GM21786 (cell line): Measurements from ENCODE around the gene SUV39H1.
"Not testable (repeated sequence)": the region's sequence is repeated elsewhere in the genome, so short reads cannot be mapped to it uniquely, and the experiment has no call there.

ENCODE experiments used
- ATAC-seq: cut with Tn5 transposase; IDR thresholded peaks from one replicate; pipeline ENCODE4 v1.9.1; 2021; ENCODE audit not compliant: unreplicated experiment

The SUV39H1 gene, protein sequence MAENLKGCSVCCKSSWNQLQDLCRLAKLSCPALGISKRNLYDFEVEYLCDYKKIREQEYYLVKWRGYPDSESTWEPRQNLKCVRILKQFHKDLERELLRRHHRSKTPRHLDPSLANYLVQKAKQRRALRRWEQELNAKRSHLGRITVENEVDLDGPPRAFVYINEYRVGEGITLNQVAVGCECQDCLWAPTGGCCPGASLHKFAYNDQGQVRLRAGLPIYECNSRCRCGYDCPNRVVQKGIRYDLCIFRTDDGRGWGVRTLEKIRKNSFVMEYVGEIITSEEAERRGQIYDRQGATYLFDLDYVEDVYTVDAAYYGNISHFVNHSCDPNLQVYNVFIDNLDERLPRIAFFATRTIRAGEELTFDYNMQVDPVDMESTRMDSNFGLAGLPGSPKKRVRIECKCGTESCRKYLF

DNA sequence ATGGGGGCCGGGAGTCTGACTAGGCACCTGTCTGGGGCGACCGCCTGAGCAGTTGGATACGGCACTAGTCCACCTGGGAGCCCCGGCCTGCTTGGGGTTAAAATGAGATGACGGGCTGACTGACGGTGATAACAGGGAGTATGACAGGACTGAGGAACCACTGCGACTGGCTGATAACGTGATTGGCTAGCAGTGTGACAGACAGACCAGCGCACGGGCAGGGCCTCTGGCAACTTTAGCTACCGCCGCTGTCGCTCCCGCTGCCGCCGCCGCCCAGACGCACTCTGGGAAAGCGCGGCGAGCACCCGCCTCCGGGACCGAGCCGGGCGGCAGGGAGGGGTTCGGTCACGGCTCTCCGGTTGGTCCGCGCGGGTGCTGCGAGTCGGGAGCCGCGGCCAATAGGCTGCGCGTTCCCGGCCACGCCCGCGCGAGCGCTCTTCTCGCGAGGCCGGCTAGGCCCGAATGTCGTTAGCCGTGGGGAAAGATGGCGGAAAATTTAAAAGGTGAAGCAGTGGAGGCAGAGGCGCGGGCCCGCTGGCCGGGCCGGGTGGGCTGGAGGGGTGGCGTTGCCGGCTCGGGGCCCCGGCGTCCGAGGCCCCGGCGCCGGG is at the start of gene SUV39H1:
SUV39H1 (plus strand) TSS at position 434 of the 608 bp plus-strand sequence; CDS start at position 485, 51 bp downstream.
- peak; percentile 87 for ATAC-seq

- ATAC-seq: no peak
These were observed 48.2 kb upstream of the SUV39H1 start for GRCh38 chrX:48648336-48648751.

- no peak for ATAC-seq
These were observed 47.4 kb upstream of the SUV39H1 start for GRCh38 chrX:48649102-48649501.

DNA sequence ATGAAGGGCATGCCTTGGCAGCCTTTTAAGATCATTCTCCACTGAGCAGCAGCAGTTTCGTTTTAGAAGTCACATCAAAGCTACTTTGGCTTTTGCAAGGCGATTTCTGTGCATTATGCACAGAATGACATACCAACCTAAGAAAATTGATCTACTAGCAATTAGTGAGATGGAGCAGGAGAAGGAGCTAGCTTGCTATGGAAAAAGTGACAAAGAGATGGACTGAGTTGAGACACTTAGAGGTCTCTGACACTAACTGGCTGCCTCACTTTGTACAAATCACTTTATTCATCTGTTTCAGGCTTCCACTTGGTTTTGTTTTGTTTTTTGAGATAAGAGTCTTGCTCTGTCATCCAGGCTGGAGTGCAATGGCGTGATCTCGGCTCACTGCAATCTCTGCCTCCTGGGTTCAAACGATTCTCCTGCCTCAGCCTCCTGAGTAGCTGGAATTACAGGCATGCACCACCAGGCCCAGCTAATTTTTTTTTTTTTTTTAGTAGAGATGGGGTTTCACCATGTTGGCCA is 44.4 kb upstream of the SUV39H1 start:
- not testable (repeated sequence) for ATAC-seq

- not testable (repeated sequence) for ATAC-seq
These were observed 41.8 kb upstream of the SUV39H1 start for GRCh38 chrX:48654746-48655145.

GRCh38 chrX:48659686-48660085 is 36.8 kb upstream of the SUV39H1 start:
- ATAC-seq: not testable (repeated sequence)

DNA sequence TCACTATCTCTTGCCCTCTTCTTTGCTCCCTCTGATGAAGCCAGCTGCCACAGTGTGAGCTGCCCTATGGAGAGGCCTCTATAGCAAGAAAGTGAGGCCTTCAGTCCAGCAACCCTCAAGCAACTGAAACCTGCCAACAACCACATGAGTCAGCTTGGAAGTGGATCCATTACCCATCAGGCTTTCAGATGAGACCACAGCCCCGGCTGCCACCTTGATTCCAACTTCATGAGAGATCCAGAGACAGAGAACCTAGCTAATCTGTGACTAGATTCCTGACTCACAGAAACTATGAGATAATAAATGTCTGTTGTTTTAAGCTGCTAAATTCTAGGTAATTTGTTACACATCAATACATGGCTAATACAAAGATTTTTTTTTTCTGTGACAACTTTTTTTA is 33.3 kb upstream of the SUV39H1 start:
- ATAC-seq: no peak

DNA sequence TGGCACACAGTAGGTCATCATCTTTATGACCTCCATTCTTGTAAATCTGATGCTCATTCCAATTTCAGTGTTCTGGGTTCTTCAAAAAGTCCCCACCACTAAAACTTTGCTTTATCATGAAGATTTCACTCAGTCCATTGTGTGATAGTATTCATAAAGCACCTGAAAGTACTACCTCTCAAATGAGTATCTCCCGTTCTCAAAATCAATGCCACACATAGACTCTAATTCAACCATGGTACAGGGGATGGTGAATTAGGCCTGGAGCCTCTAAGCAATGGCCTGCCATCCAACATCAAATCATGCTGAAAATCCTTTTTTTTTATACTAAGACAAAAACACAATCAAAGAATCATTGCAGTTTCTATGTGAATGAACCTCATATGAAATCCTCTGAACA is 32.4 kb upstream of the SUV39H1 start:
- no peak for ATAC-seq

- ATAC-seq: no peak
These were observed 30.5 kb upstream of the SUV39H1 start for GRCh38 chrX:48665991-48666390.

GRCh38 chrX:48666649-48667048 is 29.9 kb upstream of the SUV39H1 start:
- ATAC-seq: no peak

DNA sequence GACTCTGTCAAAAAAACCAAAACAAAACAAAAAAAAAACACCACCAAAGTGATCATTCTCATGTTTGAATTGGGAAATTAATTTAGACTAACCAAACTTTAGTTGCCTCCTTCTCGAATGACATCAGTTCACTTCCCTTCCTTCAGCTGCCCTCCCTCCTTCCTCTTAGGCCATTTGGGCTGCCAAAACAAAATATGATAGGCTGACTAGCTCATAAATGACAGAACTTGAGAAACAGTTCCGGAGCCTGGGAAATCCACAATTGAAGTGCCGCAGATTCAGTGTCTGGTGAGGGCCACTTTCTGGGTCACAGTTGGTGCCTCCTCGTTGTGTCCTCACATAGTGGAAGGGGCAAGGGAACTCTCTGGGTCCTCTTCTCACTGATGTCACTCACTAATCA is 29.0 kb upstream of the SUV39H1 start:
- no peak for ATAC-seq

- not testable (repeated sequence) for ATAC-seq
These were observed 28.3 kb upstream of the SUV39H1 start for GRCh38 chrX:48668187-48668586.

DNA sequence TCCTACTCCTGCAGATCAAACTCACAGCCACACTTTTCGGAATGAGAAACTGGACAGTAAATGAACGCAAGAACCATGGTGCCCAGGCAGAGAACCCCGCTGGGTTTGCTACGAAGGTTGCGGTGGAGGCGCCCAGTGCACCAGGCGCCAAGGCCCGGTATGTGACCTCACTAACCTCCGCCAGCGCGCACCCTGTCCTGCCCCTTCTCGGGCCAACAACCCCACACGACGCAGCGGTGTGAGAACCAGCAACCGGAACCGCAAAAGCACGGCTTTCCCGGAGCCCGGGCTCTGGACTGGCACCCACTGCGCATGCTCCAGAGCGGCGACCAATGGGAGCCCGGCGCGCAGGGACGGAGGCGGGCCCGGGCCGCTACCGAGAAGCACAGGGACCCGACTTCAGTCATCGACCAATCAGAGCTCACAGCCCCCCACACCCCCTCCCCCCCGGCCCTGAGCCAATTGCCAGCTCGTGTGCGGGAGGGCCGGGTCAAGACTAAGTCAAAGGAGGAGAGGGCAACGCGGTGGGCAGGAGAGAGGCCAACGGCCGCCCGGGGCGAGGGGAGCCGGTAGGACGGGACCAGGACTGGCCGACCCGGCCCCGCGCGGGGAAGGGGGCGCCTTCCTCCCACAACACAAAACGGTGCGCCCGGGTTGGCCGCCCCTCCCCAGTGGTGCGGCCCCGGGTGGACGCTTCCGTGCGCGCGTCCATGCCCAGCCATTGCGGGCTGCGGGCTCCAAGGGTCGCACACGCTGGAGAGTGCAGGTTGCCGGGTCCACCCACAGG is 20.2 kb upstream of the SUV39H1 start:
- peak; percentile 87 for ATAC-seq

- ATAC-seq: peak; percentile 3
These were observed 19.7 kb upstream of the SUV39H1 start for GRCh38 chrX:48676893-48677270.

DNA sequence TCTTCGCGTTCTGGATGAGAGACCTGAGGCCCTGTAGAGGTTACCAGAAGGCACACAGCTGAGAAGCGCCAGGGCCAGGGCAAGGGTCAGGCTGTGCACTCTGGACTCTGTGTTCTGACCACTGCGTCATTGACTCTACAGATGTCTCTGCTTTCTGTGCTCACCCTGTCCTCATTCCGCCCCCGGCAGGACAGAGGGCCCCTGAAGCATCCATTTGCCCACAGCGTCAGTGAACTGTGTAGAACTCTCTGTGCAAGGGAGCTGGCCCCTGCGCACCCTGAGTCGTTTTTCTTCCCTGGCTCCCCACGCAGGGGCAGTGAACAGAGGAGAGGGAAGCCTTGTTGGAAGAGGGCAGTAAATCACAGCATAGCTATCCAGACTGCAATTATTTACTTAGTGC is 19.0 kb upstream of the SUV39H1 start:
- ATAC-seq: no peak

- not testable (repeated sequence) for ATAC-seq
These were observed 16.1 kb upstream of the SUV39H1 start for GRCh38 chrX:48680467-48680866.

GRCh38 chrX:48680925-48681324 is 15.6 kb upstream of the SUV39H1 start:
- not testable (repeated sequence) for ATAC-seq

- no peak for ATAC-seq
These were observed 14.9 kb upstream of the SUV39H1 start for GRCh38 chrX:48681539-48682183.

- not testable (repeated sequence) for ATAC-seq
These were observed 13.7 kb upstream of the SUV39H1 start for GRCh38 chrX:48682795-48683194.

DNA sequence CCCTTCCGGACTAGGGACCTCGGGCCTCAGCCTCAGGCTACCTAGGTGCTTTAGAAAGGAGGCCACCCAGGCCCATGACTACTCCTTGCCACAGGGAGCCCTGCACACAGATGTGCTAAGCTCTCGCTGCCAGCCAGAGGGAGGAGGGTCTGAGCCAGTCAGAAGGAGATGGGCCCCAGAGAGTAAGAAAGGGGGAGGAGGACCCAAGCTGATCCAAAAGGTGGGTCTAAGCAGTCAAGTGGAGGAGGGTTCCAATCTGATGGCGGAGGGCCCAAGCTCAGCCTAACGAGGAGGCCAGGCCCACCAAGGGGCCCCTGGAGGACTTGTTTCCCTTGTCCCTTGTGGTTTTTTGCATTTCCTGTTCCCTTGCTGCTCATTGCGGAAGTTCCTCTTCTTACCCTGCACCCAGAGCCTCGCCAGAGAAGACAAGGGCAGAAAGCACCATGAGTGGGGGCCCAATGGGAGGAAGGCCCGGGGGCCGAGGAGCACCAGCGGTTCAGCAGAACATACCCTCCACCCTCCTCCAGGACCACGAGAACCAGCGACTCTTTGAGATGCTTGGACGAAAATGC is 13.0 kb upstream of the SUV39H1 start, which contains the start of gene WAS:
WAS (plus strand) TSS at position 389 of the 572 bp plus-strand sequence; CDS start at position 444, 55 bp downstream.
- ATAC-seq: peak; percentile 71
